HG03066 (cell line): ENCODE results near the gene FAAP20.

Experiments used
- ATAC-seq: cut with Tn5 transposase; IDR thresholded peaks from one replicate; pipeline ENCODE4 v1.9.1; 2021; ENCODE audit warnings: low read depth; ENCODE audit not compliant: unreplicated experiment

FAAP20 gene

DNA sequence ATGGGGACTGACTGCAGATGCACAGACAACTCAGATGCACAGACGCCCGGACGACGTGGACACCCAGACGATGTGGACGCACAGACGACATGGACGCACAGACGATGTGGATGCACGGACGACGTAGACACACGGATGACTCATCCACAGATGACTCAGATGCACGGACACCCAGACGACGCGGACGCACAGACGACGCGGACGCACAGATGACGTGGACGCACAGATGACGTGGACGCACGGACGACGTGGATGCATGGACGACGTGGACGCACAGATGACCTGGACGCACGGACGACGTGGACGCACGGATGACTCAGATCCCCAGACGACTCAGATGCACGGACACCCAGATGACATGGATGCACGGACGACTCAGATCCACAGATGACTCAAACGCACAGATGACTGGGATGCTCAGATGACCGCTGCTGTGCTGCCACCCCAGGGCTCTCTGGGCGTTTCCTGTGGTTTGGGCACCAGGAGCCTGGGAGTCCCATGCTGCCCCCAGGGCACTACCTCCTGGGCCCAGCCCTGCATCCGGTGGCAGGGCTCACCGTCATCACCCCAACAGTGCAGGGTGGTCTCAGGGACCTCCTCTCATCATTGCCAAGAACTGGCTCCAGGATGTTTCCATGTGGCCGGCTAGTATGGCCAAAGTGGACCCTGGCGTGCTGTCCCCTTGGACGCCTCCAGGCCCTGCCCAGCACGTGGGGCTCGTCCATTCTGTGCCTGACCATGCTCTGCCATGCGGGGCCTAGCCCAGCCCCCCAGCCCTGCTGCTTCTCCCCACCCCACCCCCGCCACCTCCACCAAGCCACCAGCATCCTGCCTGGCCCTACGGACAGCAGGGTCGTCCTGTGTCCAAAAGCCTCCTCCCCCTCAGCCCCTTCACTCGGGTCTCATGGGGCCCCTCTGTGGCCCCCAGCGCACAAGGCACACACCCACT lies 14.0 kb downstream of the FAAP20 start:
- ATAC-seq = no peak

DNA sequence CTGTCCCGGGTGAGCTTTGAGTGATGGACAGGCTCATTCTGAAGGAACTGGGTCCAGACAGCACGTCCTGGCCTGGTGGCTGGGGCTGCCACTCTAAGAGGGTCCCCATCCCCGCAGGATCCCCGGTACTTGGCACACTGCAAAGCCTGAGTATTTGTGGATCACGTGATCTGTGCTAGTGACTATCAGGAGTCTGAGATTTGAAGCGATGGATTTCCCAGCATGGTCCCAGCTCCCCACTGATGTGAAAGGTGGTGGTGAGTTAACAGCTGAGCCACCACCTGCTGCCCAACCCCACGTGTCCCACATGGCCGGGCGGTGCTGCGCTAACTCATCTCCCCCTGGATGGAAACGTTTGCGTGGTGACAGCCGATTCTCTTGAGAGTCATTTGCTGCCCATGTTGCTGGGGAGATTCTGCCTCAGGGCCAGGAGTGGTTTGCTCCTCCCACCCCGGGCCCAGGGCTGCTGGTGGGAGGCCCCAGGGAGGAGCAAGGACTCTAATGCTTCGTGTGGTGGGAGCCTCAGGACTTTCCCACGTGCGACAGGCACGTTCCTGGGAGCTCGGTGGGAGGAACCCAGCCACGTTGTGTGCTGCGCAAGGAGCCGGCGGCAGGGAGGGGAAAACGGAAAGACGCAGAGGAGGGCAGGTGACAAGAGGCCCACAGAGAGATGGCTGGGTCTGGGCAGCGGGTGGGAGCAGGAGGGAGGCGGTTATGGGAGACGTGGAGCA lies 15.1 kb downstream of the FAAP20 start:
- no peak for ATAC-seq

DNA sequence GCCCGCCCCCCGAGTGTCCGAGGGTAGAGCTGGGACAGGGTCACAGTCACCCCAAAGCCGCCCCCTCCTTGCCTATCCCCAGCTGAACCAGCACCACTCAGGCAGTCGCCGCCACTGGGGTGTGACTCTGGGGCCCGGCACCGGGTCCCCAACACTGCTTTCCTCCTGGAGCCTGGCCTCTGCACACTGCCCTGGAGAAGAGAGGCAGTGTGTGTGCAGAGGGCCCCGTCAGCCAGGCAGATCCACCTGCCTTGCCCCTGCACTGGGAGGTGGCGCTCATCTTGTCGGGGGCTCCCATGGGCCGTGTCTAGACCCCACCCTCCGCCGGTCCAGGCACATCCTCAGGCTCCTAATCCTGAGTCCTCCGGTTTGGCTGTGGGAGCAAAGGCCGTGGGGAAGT lies 15.7 kb downstream of the FAAP20 start:
- ATAC-seq = no peak

DNA sequence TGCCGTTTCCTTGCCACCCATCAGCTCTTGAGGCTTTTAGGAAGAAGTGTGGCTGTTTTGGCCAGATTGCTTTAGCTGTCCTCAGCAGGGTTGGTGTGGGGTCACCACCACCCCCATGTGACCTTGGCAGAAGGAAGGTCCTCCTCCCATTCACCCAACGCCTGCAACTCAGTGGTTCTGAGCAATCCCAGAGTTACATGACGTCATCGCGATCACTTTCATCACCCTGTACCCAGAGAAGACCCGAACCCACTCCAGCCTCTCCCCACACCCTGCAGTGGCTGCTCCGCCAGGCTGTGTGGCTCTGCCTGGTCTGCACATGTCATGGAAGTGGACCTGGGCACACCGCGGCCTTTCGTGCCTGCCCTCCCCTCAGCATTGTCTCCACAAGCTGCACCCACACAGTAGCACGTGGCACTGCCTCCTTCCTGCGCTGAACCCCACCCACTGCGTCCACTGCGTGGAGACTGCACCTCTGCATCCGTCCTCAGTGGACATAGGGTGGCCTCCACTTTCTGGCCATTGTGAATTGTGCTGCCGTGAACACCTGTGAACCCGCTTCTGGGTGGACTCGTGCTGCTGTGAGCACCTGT lies 16.5 kb downstream of the FAAP20 start:
- ATAC-seq = no peak

DNA sequence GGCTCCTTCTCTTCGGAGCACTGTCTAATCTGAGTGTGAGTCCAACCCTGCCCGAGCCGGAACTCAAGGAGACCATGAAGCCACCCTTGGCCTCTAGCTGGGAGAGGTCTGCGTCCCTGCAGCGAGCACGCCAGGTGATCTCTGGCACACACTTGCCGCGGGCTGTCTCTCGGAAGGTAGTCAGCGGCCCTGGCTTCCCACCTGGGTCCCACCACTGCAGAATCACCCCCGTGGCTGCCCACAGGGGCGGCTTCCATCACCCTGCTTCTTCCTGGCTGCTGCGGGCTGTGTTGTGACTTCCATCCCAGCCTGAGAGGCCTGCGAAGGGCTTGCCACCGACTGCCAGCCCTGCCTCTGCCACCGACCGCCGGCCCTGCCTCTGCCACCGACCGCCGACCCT lies 17.0 kb downstream of the FAAP20 start:
- ATAC-seq = no peak

DNA sequence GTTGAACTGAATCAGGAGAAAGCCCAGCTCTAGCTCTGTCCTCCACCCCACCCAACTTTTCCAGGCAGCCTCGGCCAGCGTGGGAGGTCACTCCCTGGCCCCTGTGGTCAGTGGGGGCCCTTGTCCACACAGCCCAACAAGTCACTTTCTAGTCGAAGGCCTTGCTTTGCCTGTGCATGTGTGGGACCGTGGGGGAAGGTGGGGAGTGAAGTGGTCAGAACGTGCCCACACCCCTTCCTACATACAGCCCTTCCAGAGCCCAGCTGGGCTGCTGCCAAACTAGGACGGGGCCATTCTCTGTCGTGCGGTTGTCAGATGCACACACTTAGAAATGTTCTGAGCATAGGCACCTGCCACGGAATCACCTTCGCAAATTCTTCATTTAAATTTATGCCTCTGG lies 18.0 kb downstream of the FAAP20 start:
- no peak for ATAC-seq

DNA sequence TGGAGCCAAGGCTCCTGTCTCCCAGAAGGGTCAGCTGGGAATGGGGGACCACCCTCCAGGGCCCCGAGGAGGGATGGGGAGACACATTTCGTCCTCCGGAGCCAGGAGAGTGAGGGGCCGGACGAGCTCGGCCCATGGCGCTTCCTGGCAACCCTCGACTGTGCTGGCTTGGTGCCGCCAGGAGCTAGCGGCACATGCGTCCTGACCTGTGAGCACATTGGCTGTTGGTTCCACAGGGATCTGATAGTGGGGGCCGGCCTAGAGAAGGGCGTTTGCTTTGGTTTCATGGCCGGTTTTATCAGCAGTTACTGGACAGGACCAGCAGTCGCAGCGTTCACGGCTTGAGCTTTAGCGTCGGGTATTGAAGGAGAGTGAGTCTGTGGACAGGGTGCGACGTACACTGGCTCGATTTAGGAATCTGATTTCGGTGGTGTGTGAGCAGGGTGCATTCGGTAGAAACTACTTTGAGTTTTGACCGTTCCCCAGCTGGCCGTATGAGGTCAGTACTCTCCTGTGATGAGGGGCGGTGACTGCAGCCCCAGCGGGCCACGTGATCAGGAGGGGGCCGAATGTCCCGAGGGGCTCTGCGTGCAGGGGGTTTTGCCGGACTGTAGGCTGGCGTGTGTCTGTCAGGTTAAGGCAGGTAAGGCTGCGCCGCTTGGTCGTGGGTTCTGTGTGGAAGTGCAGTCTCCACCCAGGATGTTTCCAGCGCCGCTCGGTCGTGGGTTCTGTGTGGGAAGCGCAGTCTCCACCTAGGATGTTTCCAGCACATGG lies 18.7 kb downstream of the FAAP20 start:
- ATAC-seq = no peak

DNA sequence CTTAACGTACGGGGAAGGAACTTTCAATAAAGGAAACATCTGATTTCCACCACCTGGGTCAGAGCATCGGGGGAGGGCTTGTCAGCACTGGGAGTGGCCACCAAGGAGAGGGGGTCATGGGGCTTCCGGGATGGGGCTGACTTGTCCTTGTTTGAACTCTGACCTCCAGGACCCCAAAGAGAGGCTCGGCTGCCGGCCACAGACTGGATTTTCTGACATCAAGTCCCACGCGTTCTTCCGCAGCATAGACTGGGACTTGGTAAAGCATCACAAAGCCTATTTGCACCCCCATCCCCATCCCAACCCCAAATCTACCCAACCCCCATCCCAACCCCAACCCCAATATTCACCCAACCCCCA lies 19.5 kb downstream of the FAAP20 start:
- no peak for ATAC-seq

DNA sequence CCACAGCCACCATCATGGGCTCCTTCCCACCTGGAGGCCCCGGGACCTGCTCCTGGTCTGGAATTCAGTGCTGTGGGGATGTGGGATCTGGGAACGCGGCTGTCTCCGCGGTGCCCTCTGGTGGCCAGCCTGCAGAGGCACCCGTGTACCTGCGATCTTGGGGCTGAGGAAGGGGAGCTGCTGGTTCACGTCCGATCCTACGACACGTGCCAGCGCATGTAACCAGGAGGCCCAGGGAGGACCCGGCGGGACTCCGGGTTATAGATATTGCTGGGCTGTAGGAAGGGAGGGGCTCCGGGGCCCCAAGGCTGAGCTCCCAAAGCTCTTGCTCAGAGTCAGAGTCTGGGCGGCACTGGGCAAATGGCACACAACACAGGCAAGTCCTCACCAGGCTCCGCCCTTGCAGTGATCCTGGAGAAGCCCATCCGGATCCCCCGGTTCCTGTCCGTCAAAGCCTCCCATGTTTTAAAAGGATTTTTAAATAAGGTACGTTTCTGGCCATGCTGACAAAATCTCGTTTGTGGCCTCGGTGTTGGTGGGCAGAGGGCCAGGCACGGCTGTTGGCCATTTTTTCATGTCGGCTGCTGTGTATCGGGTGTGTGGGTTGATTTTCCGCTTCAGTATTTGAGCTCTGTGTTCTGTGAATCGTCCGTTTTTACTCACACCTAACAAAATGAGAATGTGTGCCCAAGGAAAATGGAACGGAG lies 20.1 kb downstream of the FAAP20 start:
- no peak for ATAC-seq

DNA sequence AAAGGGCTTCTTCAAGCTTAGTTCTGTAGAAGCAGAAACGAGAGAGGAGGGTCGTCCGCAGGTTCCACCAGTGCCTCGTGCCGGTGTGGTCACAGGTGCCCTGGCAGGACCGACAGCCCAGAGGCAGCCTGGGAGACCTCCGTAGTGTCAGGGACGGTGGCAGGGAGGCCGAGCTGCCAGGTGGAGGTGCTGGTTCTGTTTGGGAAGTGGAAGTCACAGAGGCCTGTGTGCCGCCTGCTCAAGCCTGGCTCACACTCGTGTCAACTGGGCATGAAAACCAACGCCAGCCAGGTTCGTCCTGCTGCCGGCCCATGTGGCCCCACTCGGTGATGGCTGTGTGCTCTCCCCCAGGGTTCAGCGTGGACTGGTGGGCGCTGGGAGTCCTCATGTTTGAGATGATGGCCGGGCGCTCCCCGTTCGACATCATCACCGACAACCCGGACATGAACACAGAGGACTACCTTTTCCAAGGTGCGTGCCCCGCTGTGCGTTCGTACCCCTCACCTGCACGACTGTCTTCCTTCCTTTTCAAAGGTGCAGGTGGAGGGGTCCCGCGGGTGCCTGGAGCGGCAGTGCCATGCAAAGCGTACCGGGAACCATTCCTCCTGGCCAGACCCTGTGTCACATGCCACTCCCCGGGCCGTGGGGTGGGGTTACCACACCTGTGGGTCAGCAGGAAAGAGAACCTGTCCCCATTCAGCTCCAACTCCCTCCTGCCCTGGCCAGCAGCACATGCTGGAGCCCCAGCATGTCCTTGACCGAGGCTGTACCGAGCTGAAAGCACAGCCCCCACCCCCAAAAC lies 20.8 kb downstream of the FAAP20 start:
- no peak for ATAC-seq

DNA sequence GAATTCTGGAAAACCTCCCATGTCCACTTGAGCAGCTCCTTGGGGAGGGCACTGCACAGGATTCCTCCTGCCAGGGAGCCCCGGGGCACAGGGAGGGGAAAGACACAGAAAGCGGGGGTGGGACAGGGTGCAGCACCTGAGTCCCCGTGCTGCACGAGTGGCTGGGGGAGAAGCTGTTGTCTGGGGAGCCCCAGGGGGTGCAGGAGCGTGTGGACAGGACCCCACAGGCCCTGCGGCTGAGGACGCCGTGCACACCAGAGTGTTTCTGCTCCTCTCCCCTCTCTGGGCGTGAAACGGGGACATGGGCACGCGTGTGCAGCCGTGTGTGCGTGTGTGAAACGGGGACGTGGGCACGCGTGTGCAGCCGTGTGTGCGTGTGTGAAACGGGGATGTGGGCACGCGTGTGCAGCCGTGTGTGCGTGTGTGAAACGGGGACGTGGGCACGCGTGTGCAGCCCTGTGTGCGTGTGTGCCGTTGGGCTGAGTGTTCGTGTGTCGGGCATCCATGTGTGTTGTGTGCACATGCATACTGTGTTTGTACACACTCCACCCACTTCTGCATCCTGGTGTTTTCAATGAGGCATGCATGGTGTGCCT lies 21.9 kb downstream of the FAAP20 start:
- ATAC-seq = no peak

DNA sequence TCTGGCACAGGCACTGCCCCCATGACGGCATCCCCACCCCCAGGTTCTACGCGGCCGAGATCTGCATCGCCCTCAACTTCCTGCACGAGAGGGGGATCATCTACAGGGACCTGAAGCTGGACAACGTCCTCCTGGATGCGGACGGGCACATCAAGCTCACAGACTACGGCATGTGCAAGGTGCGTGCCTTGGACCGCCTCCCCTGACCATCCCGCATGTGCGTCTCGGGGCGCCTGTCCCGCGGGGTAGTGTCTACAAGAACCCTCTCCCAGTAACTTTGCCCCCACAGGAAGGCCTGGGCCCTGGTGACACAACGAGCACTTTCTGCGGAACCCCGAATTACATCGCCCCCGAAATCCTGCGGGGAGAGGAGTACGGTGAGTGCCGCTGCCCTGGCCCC lies 22.6 kb downstream of the FAAP20 start:
- no peak for ATAC-seq

DNA sequence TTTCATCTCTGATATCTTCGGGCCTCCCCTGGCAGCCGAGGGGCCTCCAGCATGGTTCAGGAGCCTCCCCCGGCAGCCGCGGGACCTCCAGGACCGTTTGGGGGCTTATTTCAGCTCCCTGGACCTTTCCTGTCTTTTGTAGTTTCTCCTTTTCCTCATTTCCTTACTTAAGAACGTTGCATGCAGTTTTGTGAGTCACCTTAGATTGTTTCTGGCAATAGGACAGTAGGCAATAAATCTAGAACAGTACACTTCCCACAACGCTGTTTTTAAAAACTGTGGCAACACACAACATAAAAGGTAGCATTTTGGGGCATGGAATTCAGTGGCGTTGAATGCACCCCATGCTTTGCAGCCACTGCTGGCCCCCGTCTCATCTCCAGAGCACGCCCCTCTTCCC lies 24.4 kb downstream of the FAAP20 start:
- no peak for ATAC-seq

DNA sequence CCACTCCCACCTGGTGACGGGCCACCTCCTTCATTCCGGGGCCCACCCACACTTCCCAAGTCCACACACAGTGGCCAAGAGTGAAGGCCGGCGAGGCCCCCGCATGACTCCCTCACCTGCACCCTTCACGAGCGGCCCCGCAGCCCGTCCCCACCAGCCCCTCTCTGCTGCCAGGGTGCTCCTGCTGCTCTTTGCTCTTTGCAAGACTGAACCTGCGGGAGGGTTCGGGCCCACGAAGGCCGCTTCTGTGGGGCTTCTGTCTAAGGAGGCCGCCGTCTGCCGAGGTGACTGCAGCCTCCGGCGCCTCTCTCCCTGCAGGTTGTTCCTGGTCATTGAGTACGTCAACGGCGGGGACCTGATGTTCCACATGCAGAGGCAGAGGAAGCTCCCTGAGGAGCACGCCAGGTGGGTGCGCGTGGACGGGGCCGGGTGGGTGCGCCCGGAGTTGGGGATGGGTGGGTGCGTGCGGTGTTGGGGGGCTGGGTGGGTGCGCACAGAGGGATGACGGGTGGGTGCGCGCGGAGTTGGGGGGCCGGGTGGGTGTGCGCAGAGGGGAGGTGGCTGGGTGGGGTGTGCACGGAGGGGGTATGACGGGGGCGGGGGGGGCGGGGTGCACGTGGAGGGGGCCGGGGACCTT lies 25.3 kb downstream of the FAAP20 start:
- ATAC-seq = no peak

DNA sequence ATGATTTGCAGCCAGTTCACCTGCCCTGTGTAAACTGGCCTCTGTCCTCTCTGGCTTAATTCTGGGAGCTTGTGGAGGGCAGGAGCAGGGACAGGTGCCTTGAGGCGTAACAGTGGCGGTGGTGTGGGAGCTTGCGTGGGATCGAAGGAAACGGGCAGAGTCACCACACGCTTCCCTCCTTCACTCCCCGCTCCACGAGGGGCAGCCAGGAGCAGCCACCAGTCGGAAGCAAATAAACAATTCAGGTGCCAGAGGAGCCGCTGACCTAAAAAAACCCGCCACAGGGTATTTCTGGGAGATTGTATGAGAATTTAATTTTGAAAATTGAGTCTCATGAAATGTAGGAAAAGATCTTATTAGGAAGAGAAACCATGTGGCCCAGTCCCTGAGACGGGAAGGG lies 26.0 kb downstream of the FAAP20 start:
- no peak for ATAC-seq

DNA sequence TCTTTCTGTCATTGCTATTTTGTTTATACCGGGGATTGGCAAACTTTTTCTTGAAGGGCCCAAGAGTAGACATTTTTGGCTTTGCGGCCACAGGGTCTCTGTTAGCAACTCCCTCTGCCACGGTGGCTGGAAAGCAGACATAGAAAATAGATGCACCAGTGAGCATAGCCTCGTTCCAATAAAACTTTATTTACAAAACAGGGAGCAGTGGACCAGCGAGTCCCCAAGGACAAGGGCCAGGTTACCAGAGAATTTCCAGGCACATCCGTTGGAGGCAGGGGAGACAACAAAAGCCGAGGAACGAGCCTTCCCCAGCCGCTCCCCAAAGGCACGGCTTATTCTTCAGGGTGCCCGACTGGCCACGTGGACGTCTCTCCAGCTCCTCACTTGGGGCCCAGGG lies 26.5 kb downstream of the FAAP20 start:
- no peak for ATAC-seq

DNA sequence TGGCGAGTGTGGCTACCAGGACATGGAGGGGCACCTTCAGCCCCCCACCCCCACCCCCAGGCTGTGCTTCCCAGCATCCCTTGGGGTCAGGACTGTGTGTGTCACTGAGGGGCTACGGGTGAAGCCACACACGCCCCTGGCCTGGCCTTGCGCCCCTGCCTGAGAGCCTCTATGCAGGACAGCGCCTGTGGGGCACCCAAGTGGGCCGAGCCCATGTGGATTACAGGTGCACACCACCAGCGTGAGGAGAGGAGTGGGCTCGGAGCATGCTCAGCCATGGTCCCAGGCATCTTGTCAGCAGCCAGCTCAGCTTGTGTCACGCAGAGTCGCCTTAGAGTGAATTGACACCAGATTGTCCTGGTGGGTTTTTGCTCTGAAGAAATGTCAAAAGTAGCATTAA lies 27.9 kb downstream of the FAAP20 start:
- no peak for ATAC-seq

DNA sequence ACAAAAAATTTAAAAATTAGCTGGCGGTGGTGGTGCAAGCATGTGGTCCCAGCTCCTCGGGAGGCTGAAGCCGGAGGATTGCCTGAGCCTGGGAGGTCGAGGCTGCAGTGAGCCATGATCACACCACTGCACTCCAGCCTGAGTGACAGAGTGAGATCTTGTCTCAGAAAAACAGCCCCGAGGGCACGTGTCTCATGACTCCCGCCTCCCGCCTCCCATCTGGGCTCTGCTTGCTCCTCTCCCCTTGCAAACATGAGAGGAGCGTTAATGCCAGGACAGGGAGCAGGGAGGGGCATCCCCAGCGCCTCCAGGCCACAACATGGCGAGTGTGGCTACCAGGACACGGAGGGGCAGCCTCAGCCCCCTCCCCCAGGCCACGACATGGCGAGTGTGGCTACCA lies 28.3 kb downstream of the FAAP20 start:
- ATAC-seq = no peak

DNA sequence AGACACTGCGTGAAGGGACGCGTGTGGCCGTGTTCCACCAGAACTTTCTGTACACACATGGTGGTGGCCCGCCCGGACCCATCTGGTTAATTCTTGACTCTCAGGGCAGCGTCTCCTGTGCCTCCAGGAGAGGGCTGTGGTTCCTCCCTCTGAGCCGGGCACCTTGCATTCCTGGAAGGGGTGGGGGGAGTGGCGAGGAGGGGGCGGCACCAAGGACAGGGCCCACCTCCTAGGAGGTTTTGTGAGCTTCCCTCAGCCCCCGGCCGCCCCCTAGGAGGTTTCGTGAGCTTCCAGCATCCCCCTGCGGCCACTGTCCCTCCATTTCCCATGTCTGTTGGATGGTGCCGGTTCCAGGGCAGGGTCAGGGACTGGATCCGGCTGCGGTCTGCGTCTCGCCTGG lies 28.9 kb downstream of the FAAP20 start:
- ATAC-seq = no peak
